ENCODE results near the gene ACTN1. TPM values are rescaled to one million over a fixed set of nuclear protein-coding genes. Genes with fewer than 3 reads are reported as not detected.

Gene ACTN1
- total RNA-seq, 1 donor from 2014 or later: 70.7 TPM

DNA sequence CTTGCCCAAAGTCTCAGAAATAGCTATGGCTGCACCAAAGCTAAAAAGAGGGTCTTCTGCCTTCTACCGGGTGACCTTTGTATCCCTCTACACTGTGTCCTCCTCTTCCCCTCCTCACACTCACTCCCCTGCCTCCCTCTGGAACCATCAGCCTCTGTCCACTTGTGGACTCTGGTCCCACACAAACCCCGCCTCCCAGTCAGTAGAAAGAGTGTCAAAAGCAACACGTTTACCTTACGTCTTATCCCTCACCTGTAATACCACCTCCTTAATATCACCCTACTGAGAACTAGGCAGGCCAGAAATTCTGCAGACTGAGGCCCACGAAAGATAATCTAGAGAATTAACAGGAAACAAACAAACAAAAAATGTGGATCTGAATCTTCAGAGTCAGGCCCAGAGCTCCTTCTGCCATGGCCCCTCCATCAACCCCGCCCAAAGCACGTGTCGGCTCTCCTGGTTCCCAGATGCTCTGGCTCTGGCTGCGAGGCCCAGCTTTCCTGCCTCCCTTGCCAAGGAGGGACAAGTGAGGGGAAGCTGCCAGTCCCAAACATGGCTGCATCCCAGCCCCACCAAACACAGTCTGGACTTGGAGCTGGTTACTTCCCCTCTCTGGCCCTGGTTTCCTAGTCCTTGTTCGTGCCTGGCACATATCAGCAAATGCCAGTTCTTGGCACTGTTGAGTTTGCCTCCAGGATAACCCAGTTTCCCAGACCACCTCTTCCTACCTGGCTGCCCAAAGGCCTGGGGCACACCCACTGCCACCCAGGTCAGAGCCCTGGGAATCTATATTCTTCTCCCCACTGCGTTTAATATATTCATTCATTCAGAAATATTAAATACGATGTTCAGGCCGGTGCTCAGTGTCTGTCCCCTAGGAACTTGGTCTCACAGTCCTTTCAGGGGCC lies 2.7 kb downstream of the ACTN1 start:
- peak overlapping the region; percentile 99 for H3K4me3 ChIP-seq
- H3K27ac Mint-ChIP-seq: peak overlapping the region; percentile 96
- H3K36me3 Mint-ChIP-seq: peaks cover 21% of the 10 kb centered on the region
- H3K79me2 ChIP-seq (ENCODE audit: low read depth): peaks cover 72% of the 10 kb centered on the region
- peak overlapping the region; percentile 86 for H3K4me2 ChIP-seq
- no peak overlapping the region for H3K27ac ChIP-seq
- H3K4me1 Mint-ChIP-seq: peaks cover 36% of the 10 kb centered on the region
- H3K27me3 ChIP-seq: no peaks in the 10 kb centered on the region
- H4K20me1 ChIP-seq (ENCODE audit: low read depth): peaks cover 34% of the 10 kb centered on the region
- no peaks in the 10 kb centered on the region for H3K36me3 ChIP-seq
- TF ChIP-seq EZH2 (IDR thresholded peaks at IDR 0.05) (no peak), EZH2phosphoT487 (IDR thresholded peaks at IDR 0.05) (no peak)
- TF ChIP-seq, protein P1, sequence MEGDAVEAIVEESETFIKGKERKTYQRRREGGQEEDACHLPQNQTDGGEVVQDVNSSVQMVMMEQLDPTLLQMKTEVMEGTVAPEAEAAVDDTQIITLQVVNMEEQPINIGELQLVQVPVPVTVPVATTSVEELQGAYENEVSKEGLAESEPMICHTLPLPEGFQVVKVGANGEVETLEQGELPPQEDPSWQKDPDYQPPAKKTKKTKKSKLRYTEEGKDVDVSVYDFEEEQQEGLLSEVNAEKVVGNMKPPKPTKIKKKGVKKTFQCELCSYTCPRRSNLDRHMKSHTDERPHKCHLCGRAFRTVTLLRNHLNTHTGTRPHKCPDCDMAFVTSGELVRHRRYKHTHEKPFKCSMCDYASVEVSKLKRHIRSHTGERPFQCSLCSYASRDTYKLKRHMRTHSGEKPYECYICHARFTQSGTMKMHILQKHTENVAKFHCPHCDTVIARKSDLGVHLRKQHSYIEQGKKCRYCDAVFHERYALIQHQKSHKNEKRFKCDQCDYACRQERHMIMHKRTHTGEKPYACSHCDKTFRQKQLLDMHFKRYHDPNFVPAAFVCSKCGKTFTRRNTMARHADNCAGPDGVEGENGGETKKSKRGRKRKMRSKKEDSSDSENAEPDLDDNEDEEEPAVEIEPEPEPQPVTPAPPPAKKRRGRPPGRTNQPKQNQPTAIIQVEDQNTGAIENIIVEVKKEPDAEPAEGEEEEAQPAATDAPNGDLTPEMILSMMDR (IDR thresholded peaks at IDR 0.05): no peak
- H3K27me3 Mint-ChIP-seq (ENCODE audit: insufficient read depth, low read depth): peaks cover 2% of the 10 kb centered on the region
- H2AFZ ChIP-seq (replicated peaks): no peak overlapping the region
- H3K9me3 Mint-ChIP-seq: no peaks in the 10 kb centered on the region
- H3K9me3 ChIP-seq (ENCODE audit: low read depth): no peaks in the 10 kb centered on the region
- peaks cover 40% of the 10 kb centered on the region for H3F3A ChIP-seq (ENCODE audit: low read depth)
- DNase-seq (ENCODE audit: low spot score): no peak
- no peak overlapping the region for H3K9ac ChIP-seq
- H3K4me1 ChIP-seq: peaks cover 11% of the 10 kb centered on the region
- H3K4me3 Mint-ChIP-seq: peak overlapping the region; percentile 92

DNA sequence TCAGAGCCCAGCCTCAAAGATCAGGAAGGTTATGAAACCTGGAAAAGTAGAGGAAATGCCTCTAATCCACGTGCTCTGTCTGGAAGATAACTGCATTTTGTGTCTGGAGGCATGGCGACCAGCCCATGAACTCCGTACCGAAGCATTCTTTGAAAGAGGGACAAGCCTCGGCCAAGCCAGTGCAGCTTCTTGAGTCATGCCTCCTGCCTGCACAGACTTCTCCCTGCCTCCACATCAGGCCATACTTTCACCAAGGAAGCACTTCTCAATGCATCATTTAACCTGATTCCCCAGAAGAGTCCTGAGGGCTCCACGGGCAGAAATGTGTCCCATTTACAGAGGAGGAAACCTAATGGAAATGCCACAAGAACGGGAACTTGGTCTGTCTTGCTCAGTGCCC lies 3.4 kb downstream of the ACTN1 start:
- no peak overlapping the region for H3K27ac ChIP-seq
- TF ChIP-seq EZH2phosphoT487 (IDR thresholded peaks at IDR 0.05) (no peak), EZH2 (IDR thresholded peaks at IDR 0.05) (no peak)
- TF ChIP-seq, protein P1 (IDR thresholded peaks at IDR 0.05): no peak
- no peaks in the 10 kb centered on the region for H3K9me3 ChIP-seq (ENCODE audit: low read depth)
- H3K9ac ChIP-seq: no peak overlapping the region
- no peak overlapping the region for H3K27ac Mint-ChIP-seq
- H3K27me3 ChIP-seq: no peaks in the 10 kb centered on the region
- H3K79me2 ChIP-seq (ENCODE audit: low read depth): peaks cover 80% of the 10 kb centered on the region
- peaks cover 2% of the 10 kb centered on the region for H3K27me3 Mint-ChIP-seq (ENCODE audit: insufficient read depth, low read depth)
- H2AFZ ChIP-seq (replicated peaks): no peak overlapping the region
- peaks cover 16% of the 10 kb centered on the region for H3K4me1 ChIP-seq
- H3F3A ChIP-seq (ENCODE audit: low read depth): peaks cover 39% of the 10 kb centered on the region
- H3K4me3 ChIP-seq: no peak overlapping the region
- DNase-seq (ENCODE audit: low spot score): no peak
- H3K4me2 ChIP-seq: no peak overlapping the region
- peaks cover 21% of the 10 kb centered on the region for H3K36me3 Mint-ChIP-seq
- peaks cover 44% of the 10 kb centered on the region for H3K4me1 Mint-ChIP-seq
- H3K4me3 Mint-ChIP-seq: peak overlapping the region; percentile 92
- H3K9me3 Mint-ChIP-seq: no peaks in the 10 kb centered on the region
- H4K20me1 ChIP-seq (ENCODE audit: low read depth): peaks cover 41% of the 10 kb centered on the region
- H3K36me3 ChIP-seq: no peaks in the 10 kb centered on the region

DNA sequence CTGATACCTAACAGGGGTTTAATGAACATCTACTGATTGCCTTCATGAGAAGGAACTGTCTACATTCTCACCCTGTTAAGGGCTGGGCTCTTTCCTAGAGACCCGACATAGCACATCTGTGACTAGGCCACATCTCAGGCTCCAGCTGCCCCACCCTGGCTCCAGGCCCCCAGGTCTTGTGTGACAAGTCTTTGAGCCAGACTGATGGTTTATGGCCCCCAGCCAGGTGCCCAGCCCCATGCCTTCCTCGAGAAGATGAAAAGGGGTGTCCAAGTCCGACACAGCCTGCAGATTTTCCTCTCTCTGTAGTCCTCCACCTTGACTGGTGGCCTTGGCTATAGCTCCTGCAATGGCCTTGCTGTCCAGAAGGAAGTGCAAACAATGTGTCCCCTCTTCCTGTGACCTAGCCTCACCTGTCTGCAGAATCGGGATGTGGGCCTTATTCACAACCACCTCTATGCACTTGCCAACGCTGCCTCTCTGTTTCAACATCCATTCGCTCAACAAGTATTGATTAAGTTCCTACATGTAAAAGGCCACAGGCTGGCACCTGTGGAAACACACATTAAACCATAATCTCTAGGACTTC lies 4.2 kb downstream of the ACTN1 start:
- no peak overlapping the region for H3K4me3 Mint-ChIP-seq
- Histone ChIP-seq H3F3A (ENCODE audit: low read depth) (peaks cover 37% of the 10 kb centered on the region), H3K36me3 (no peaks in the 10 kb centered on the region), H2AFZ (replicated peaks) (no peak overlapping the region), H3K4me2 (no peak overlapping the region), H3K9me3 (ENCODE audit: low read depth) (no peaks in the 10 kb centered on the region), H4K20me1 (ENCODE audit: low read depth) (peaks cover 49% of the 10 kb centered on the region), H3K9ac (no peak overlapping the region), H3K4me1 (peaks cover 24% of the 10 kb centered on the region), H3K27me3 (no peaks in the 10 kb centered on the region), H3K27ac (no peak overlapping the region), H3K79me2 (ENCODE audit: low read depth) (peaks cover 88% of the 10 kb centered on the region), H3K4me3 (no peak overlapping the region)
- H3K27ac Mint-ChIP-seq: no peak overlapping the region
- peaks cover 47% of the 10 kb centered on the region for H3K4me1 Mint-ChIP-seq
- peaks cover 5% of the 10 kb centered on the region for H3K27me3 Mint-ChIP-seq (ENCODE audit: insufficient read depth, low read depth)
- H3K36me3 Mint-ChIP-seq: peaks cover 21% of the 10 kb centered on the region
- no peak for DNase-seq (ENCODE audit: low spot score)
- H3K9me3 Mint-ChIP-seq: no peaks in the 10 kb centered on the region
- TF ChIP-seq EZH2 (IDR thresholded peaks at IDR 0.05) (no peak), EZH2phosphoT487 (IDR thresholded peaks at IDR 0.05) (no peak)
- TF ChIP-seq, protein P1 (IDR thresholded peaks at IDR 0.05): no peak
